AG04449 (cell line): ENCODE data around the gene SERPINB6.
"Not testable (repeated sequence)": the region's sequence is repeated elsewhere in the genome, so short reads cannot be mapped to it uniquely, and the experiment has no call there.

ENCODE experiments used
- CTCF ChIA-PET: fragments of 350-600 bp; formaldehyde crosslinking; extraction: SDS; loops from one replicate; lab custom pipeline; 2021; ENCODE audit warnings: antibody characterized with exemption; lab: Yijun Ruan, JAX
- POLR2A ChIA-PET: fragments of 400-600, 350-600 bp; formaldehyde crosslinking; extraction: SDS; loops from one replicate; lab custom pipeline; 2020; ENCODE audit warnings: antibody characterized with exemption, inconsistent platforms; lab: Yijun Ruan, JAX
- DNase-seq: peaks from one replicate; pipeline ENCODE4 v3.0.0-alpha.2; 2010; ENCODE audit warnings: low read depth, low spot score
- H3K4me3 ChIP-seq: 2 replicates; pipeline ENCODE4 v1.5.1; 2011; ENCODE audit warnings: low read depth, mild to moderate bottlenecking, control low read depth, low read length
- CTCF ChIP-seq: IDR thresholded peaks from one replicate; pipeline ENCODE4 v1.5.1; 2011; ENCODE audit warnings: mild to moderate bottlenecking, moderate library complexity, low read length, control low read depth, inconsistent platforms; ENCODE audit not compliant: insufficient read depth; ENCODE audit errors: missing control alignments

SERPINB6 gene

GRCh38 chr6:3009930-3010329, 38.6 kb upstream of the SERPINB6 start:
- POLR2A ChIA-PET, result no interaction called here
- DNase-seq, result no peak

GRCh38 chr6:3008712-3009265, 37.4 kb upstream of the SERPINB6 start:
- CTCF ChIA-PET, result interaction anchor here (1.2 kb wide), 1 partner anchor 57 kb away, joined by 3 read pairs; no protein-coding TSS in a partner anchor
- DNase-seq, POLR2A ChIA-PET, H3K4me3 ChIP-seq: not testable (repeated sequence)

More at GRCh38 chr6:3009930-3010329, 38.6 kb upstream of the SERPINB6 start:
- H3K4me3 ChIP-seq, result no peak overlapping the region
- no peak for TF ChIP-seq CTCF
- CTCF ChIA-PET, result interaction anchor here (0.7 to 3.1 kb wide), 5 partner anchors 9 to 75 kb away, joined by 3 to 33 read pairs (median 3); partner anchors contain the start of gene NQO2

GRCh38 chr6:3007571-3007970, 36.2 kb upstream of the SERPINB6 start:
- no peak for DNase-seq
- no peak overlapping the region for H3K4me3 ChIP-seq
- ChIA-PET CTCF (interaction anchor here (0.9 to 1.2 kb wide), 2 partner anchors 14 to 56 kb away, joined by 3 read pairs; no protein-coding TSS in a partner anchor), POLR2A (no interaction called here)
- no peak for TF ChIP-seq CTCF

GRCh38 chr6:3006476-3006875, 35.1 kb upstream of the SERPINB6 start:
- no peak overlapping the region for H3K4me3 ChIP-seq
- DNase-seq, result no peak
- no peak for TF ChIP-seq CTCF
- POLR2A ChIA-PET, result no interaction called here
- CTCF ChIA-PET, result interaction anchor here (0.7 kb wide), 1 partner anchor 1998 kb away, joined by 3 read pairs; no protein-coding TSS in a partner anchor

- ChIA-PET CTCF (no interaction called here), POLR2A (no interaction called here)
- no peak for DNase-seq
- TF ChIP-seq CTCF, result no peak
- H3K4me3 ChIP-seq, result no peak overlapping the region
Measured at GRCh38 chr6:3005874-3006273, 34.5 kb upstream of the SERPINB6 start.

GRCh38 chr6:3005077-3005476, 33.7 kb upstream of the SERPINB6 start:
- H3K4me3 ChIP-seq, result no peak overlapping the region
- ChIA-PET CTCF (interaction anchor here (0.6 kb wide), 1 partner anchor 52 kb away, joined by 3 read pairs; no protein-coding TSS in a partner anchor), POLR2A (no interaction called here)
- TF ChIP-seq CTCF, result no peak
- DNase-seq, result no peak

- POLR2A ChIA-PET, H3K4me3 ChIP-seq, DNase-seq: not testable (repeated sequence)
- CTCF ChIA-PET, result interaction anchor here (1.8 to 4.7 kb wide), 7 partner anchors 8 to 51 kb away, joined by 5 to 69 read pairs (median 14); no protein-coding TSS in a partner anchor
Measured at GRCh38 chr6:3003226-3003625, 31.9 kb upstream of the SERPINB6 start.
